ENCODE measurements around the gene PPM1L.
A peak's percentile ranks its signal among the peaks of the same experiment; 100 is the strongest.
"Not testable (repeated sequence)": the region's sequence is repeated elsewhere in the genome, so short reads cannot be mapped to it uniquely, and the experiment has no call there.

Gene PPM1L

GRCh38 chr3:160941885-160942494 is 186.0 kb downstream of the PPM1L start:
- no peak for DNase-seq

- DNase-seq: no peak
These were observed 188.0 kb downstream of the PPM1L start for GRCh38 chr3:160943996-160944395.

GRCh38 chr3:160945336-160945735 is 189.3 kb downstream of the PPM1L start:
- DNase-seq: no peak

GRCh38 chr3:160948273-160948672 is 192.2 kb downstream of the PPM1L start:
- DNase-seq: no peak

GRCh38 chr3:160949460-160949859 is 193.4 kb downstream of the PPM1L start:
- no peak for DNase-seq

- DNase-seq: no peak
These were observed 194.5 kb downstream of the PPM1L start for GRCh38 chr3:160950542-160950941.

GRCh38 chr3:160950954-160951353 is 194.9 kb downstream of the PPM1L start:
- DNase-seq: no peak

- DNase-seq: peak; percentile 73
These were observed 195.8 kb downstream of the PPM1L start for GRCh38 chr3:160951642-160952487.

- DNase-seq: no peak
These were observed 197.7 kb downstream of the PPM1L start for GRCh38 chr3:160953686-160954085.

- no peak for DNase-seq
These were observed 200.8 kb downstream of the PPM1L start for GRCh38 chr3:160956785-160957184.

- DNase-seq: no peak
These were observed 204.5 kb downstream of the PPM1L start for GRCh38 chr3:160960568-160960967.

GRCh38 chr3:160963949-160964348 is 207.9 kb downstream of the PPM1L start:
- DNase-seq: no peak

- DNase-seq: peak; percentile 14
These were observed 212.7 kb downstream of the PPM1L start for GRCh38 chr3:160968761-160969160.

GRCh38 chr3:160973067-160973809 is 217.2 kb downstream of the PPM1L start:
- no peak for DNase-seq

- no peak for DNase-seq
These were observed 221.7 kb downstream of the PPM1L start for GRCh38 chr3:160977773-160978172.

- DNase-seq: no peak
These were observed 224.7 kb downstream of the PPM1L start for GRCh38 chr3:160980740-160981139.

GRCh38 chr3:160981217-160981938 is 225.3 kb downstream of the PPM1L start:
- DNase-seq: no peak

GRCh38 chr3:160982491-160982890 is 226.5 kb downstream of the PPM1L start:
- no peak for DNase-seq

- not testable (repeated sequence) for DNase-seq
These were observed 227.9 kb downstream of the PPM1L start for GRCh38 chr3:160983900-160984299.

- DNase-seq: no peak
These were observed 230.0 kb downstream of the PPM1L start for GRCh38 chr3:160986069-160986468.

GRCh38 chr3:160987982-160988964 is 232.2 kb downstream of the PPM1L start:
- DNase-seq: no peak

- DNase-seq: no peak
These were observed 234.4 kb downstream of the PPM1L start for GRCh38 chr3:160990446-160990845.
